LHCN-M2 (cell line): ENCODE measurements around the gene BEST2. TPM values are rescaled to one million over a fixed set of nuclear protein-coding genes. Genes with fewer than 3 reads are reported as not detected.
"Not testable (repeated sequence)": the region's sequence is repeated elsewhere in the genome, so short reads cannot be mapped to it uniquely, and the experiment has no call there.

Source experiments
- DNase-seq: peaks from one replicate; pipeline ENCODE4 v3.0.0-alpha.2; 2012; ENCODE audit warnings: low read depth
- polyA plus RNA-seq: library from polyadenylated mRNA; unstranded; fragments of >200 nt; gene quantifications from one replicate; pipeline ENCODE4 v1.2.1, GENCODE V29; 2012; ENCODE audit warnings: missing spikeins
- total RNA-seq: library from RNA; depleted of rRNA; stranded (reverse); fragments of >200 nt; gene quantifications from 2 replicates; pipeline ENCODE4 v1.2.3, GENCODE V29; 2014; rRNA removed

BEST2 gene
- total RNA-seq = 0.45 and 0.98 TPM in 2 replicates
- polyA plus RNA-seq = 0.16 TPM

GRCh38 chr19:12751635-12752034 is at the start of gene BEST2:
TSS of gene BEST2 (plus strand) at chr19:12751791. CDS start at chr19:12752593, 802 bp downstream.
- no peak for DNase-seq

DNA sequence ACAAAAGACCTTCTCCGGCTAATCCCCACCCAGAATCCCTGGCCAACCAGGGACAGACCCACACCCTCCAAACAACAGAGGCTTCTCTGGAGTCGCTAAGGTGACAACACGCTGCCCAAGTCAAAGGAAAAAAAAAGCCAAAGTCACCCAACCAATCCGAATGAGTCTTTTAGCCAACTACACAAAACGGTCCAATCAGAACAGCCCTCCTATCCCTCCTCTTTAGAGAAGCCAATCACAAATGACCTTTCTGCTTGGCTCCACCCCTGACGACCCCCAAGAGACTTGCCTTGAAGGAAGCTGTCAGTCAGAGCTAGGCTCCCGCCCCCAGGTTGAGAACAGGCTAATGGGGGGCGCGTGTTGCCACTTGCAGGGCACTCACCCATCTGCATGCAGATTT is 48.5 kb upstream of the BEST2 start:
- peak; percentile 57 for DNase-seq

- no peak for DNase-seq
These were observed 46.4 kb upstream of the BEST2 start for GRCh38 chr19:12705169-12705568.

DNA sequence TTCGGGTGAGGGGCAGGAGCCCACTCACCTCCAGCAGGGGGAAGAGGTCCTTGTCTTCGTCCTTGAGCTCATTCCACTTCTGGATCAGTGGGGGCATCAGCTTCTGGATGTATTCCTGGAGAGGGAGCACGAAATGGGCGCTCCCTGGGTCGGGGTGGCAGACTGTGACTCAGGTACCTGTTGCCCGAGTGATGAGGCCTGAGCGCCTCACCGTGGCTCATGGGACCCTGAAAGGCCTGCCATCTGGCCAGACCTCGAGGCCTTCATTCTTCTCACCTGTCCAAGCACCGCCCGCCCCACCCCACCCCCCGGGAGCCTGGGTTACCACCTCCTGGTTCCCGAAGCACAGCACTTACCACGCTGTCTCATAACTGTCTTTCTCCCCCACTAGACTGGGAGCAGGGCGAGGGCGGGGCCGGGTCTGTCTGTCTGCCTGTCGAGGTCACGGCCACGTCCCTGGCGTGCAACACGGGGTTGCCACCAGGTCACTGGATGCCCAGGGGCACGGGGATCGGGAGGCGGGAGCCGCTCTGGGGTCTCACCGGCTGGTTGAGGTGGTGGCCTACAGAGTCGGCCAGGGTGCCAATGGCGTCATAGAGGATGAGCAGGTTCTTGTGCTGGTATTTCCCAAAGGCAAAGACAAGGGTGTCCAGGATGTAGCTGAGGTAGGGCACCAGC is 45.8 kb upstream of the BEST2 start:
- DNase-seq = no peak

DNA sequence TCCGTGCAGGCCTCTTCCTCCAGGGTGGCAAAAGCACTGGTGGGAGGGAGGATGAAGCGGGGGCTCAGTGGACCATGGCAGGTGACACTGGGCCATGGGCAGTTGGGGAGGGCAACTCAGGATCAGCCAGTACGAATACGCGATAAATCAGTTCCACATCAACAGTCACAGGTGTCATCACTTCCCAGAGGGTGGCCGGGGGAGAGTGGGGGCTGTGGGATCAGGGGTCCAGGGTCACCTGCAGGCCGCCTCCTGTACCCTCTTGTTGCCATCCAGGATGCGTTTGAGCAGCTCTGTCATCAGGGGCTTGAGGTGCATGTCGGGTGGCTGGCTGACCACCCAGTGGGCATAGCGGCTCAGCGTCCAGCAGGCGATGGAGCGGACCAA is 45.3 kb upstream of the BEST2 start:
- DNase-seq = no peak

DNA sequence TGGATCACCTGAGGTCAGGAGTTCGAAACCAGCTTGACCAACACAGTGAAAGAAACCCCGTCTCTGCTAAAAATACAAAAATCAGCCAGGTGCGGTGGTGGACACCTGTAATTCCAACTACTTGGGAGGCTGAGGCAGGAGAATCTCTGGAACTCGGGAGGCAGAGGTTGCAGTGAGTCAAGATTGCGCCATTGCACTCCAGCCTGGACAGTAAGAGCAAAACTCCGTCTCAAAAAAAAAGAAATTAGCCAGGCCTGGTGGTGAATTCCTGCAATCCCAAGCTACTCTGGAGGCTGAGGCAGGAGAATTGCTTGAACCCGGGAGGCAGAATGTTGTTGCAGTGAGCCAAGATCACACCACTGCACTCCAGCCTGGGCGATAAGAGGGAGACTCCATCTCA is 43.0 kb upstream of the BEST2 start:
- no peak for DNase-seq

DNA sequence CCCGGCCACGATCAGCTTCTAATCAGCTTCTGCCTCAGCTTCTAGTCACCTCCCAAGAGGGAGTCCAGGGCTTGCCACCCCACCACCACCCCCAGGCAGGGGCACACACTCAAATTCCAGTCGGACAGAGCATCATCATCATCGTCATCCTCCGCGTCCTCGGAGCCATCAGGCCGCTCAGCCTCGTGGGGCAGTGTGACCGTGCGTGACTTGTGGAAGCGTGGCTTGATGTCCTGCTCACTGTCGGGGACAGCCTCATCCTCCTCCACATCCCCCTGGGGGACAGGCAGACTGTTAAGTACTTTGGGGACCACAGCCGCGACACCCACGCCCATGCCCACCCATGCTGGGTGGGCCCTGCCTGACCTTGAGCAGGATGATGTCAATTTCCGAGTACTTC is 40.4 kb upstream of the BEST2 start:
- DNase-seq = no peak

- not testable (repeated sequence) for DNase-seq
These were observed 39.5 kb upstream of the BEST2 start for GRCh38 chr19:12712077-12712476.

DNA sequence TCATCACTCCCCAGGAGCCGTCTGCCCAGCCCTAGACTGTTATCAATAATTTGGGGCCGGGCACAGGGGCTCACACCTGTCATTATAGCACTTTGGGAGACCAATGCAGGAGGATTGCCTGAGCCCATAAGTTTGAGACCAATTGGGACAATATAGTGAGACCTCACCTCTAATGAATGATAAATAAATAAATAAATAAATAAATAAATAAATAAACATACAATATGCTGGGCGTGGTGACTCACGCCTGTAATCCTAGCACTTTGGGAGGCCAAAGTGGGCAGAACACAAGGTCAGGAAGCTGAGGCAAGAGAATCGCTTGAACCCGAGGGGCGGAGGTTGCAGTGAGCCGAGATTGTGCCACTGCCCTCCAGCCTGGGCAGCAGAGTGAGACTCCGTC is 38.3 kb upstream of the BEST2 start:
- DNase-seq = not testable (repeated sequence)

DNA sequence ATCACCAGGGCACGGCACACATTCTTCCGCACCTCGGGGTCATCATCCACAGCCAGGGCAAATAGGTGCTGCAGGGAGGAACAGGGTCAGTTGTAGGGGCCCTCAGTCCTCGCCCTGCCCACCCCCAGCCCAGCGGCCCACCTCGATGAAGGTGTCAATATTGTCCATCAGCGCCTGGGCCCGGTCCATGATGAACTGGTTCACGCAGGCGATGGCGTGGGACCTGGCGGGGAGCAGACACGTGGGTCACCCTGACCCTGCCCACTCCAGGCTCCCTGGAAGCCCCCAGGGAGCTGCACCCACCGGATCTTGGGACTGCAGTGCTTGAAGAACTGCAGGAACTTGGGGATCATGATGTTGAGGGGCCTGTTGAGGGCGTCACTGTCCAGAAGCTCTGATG is 36.5 kb upstream of the BEST2 start:
- DNase-seq = no peak

DNA sequence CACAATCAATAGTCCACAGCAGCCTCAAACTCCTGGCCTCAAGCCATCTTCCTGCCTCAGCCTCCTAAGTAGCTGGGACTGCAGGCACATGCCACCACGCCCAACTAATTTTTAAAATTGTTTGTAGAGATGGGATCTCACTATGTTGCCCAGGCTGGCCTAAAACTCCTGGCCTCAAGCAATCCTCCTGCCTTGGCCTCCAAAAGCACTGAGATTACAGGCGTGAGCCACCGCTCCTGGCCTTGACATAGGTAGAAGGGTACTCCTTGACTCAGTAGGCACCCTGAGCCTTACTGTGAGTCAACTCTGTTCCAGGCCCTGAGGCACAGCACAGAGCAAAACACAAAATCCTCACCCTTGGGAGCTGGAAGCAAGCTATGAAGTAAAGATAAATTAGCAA is 35.7 kb upstream of the BEST2 start:
- no peak for DNase-seq

- DNase-seq = no peak
These were observed 31.3 kb upstream of the BEST2 start for GRCh38 chr19:12720296-12720695.

DNA sequence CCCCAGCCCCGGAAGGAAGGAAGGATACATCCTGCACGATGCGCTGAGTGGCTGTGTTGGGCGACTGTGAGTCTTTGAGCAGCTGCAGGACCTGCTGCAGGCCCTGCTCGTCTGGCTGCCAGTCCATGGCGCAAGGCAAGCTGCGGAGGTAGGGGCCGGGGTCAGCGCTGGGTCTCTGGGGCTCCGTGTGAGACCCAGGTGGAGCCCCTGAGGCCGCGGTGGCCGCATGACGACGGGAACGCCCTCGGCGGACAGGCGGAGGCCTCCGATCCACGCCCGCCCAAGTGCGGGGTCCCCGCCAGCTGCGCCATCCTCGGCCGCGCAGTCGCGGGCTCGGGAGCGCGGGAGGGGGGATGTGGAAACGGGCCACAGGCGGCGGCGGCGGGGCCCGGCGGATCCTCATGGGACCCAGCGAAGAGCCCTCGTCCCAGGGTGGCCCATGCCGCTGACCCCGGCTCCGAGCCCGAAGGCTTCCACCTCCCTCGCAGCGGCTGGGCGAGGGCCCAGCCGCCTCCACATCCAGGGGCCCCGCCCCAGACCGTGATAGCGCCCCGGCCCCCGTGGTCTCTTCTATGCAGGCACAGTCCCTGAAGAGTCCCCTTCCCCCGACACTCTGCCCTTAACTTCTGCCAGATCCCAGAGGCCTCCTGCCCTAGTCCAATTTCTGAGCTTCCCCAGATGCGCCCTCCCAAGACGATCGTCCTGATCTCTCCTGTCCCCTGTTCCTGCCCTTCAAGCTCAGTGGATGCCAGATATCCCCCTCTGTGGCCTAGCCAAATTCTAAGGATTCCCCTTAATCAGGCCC is 30.5 kb upstream of the BEST2 start:
- peak; percentile 46 for DNase-seq

DNA sequence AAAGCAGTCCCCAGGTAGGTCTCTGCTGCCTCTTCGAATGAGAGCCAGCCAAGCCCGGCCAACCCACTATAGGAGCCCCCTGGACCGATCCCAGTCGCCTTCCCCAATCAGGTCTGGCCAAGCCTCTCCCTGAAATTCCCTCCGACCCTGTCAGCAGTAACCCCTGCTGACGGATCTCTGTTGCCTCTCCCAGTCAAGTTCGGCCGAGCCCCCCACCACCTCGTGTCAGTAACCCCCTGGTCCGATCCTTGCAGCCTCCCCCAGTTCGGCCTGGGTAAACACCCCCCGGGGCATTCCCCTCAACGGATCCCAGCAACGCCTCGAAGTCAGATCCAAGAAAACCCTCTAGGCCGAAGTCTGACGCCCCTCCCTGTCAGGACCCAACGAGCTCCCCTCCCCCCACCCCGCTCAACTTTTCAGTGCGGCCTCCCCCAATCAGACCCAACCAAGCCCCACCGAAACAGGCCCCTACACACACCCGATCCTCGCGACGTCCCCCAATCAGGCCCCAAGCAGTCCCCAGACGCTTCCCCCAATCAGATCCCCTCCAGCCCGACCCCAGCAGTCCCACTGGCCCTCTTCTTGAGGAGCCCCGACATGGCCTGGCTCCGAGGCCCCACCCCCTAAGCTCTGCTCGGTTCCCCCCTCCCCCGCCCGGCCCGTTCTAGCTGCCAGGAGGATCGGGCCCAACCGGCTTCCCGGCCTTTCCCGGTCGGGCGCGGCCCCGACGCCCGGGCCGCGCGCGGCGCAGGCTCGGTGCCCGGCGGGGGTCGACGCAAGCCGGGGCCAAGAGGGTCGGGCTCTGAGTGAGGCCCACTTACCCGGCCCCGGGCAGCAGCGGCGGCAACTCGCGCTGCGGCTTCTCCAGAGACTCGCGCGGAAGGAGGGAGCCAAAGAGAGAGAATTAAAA is 29.7 kb upstream of the BEST2 start:
- peak; percentile 71 for DNase-seq

- DNase-seq = peak; percentile 99
These were observed 28.8 kb upstream of the BEST2 start for GRCh38 chr19:12722566-12723380.

DNA sequence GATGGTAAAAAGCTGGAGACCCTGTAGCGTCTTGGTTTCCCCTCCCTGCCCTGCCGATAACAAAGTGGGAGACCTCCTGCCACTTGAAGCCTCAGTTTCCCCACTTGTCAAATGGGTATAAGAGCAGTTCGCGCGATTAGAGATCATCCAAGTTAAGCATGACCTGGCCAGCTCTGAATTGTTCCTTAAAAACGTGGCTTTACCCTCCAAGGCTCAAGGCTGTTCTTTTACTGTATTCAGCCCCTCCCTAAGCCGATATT is 28.3 kb upstream of the BEST2 start:
- peak; percentile 17 for DNase-seq

- DNase-seq = peak; percentile 65
These were observed 27.8 kb upstream of the BEST2 start, which contains the start of gene TNPO2 for GRCh38 chr19:12723641-12724426. TSS of gene TNPO2 (minus strand) at chr19:12723932. CDS start at chr19:12720977, 2,955 bp downstream.

GRCh38 chr19:12725612-12726011 is 26.0 kb upstream of the BEST2 start:
- not testable (repeated sequence) for DNase-seq

DNA sequence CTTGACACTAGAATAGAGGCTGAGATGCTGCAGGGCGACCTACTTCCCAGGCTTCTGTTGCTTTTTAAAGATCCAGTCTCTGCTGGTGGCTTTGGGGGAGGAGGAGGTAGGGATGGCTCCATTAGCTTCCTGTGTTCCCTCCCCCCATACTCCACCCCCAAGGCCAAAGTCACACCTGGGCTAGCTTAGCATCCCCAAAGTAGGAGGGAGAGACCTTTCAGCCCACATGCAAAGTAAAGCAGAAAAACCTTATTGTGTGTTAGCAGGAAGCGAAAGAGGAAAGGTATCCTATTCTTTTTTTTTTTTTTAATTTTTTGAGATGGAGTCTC is 24.6 kb upstream of the BEST2 start:
- no peak for DNase-seq

GRCh38 chr19:12727745-12728433 is 23.7 kb upstream of the BEST2 start:
- no peak for DNase-seq
